ENCODE measurements around the gene NRXN3.

NRXN3 gene

DNA sequence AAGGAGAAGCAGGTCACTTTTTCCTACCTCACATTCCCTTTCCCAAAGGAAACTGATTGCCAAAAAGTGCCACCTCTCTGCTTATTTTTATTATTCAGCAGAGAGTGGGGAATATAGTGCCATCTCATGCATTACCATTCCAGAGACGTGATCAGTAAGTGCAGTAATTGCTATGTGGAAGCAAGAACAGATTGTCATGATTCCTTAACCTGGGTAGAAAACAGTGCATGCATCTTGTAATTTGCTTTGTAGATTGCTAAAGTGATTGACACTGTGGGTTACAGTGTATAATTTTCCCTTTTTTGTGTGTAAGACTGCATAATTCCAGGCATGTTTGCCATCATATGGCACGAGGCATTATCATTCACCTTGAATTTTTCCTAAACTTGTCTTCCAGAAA is 1708.6 kb downstream of the NRXN3 start:
- no peak for DNase-seq

DNA sequence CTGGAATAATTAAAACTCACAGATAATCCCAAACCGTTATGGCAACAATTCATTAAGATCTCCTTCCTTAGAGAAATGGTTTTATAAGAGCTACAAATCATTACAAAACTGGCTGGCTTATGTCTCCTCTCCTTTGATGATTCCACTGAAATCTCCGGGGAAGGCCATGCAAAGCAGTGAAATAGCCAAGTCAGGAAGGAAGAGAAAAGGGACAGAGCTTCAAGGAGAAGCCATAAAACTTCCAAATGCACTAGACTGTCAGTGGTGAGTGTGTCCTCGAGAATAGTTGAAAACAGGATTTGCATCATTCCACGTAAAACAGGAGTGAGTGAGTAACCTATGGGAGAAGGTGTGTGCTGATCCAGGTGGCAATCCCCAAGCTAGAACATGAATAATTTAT is 1711.1 kb downstream of the NRXN3 start:
- no peak for DNase-seq

DNA sequence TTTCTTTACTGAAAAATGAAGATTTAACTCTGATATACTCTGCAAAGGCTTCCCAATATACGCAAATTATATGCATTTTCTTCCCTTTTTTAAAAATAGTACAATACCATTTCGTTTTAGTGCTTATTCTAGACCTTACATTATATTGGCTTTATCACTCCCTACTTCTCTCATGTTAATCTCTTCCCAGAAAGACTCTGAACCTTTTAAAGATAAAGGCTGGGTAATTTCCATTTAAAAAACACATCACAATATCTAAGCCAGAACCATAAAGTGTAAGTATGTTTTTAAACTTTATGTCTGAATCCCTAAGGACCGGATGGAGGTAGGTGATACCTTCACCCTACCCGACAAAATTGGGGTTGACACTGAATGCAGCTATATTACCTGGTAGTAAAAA is 1720.4 kb downstream of the NRXN3 start:
- no peak for DNase-seq

DNA sequence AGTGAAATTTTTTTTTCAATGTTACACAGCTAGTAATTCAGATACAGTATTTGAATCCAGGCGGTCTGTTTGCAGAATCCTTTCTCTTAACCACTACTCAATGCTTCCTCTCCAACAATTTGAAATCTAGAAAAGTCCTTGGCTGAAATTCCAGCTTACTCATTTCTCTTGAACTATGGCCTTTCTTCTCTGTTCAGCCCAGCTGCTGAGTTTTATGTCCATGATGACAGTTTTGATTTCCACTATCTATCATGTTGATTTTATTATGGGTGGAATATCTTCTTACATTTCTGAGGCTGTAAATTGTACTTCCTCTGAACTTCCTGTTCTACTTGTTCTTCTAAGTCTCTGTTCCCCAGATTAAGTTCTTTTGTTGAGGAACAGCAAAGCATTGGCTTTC is 1725.8 kb downstream of the NRXN3 start:
- DNase-seq = no peak

DNA sequence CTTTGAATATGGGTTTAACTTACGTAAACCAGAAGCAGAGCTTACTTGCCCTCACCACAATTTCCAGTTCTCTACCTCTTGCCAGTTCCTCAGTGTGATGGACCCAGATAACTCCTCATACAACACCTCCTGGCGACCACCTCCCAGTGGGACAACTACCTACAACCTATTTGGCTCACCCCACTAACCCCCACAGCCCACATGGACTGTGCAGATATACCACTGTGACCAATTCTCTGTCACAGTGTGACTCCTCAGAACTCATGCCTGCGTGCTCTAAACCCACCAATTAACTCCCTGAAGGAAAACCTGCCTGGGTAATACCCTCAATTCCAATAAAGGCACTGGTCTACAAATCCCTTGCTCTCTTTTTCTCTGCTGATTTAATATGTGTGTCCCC is 1729.4 kb downstream of the NRXN3 start:
- peak; percentile 6 to 71 for DNase-seq

DNA sequence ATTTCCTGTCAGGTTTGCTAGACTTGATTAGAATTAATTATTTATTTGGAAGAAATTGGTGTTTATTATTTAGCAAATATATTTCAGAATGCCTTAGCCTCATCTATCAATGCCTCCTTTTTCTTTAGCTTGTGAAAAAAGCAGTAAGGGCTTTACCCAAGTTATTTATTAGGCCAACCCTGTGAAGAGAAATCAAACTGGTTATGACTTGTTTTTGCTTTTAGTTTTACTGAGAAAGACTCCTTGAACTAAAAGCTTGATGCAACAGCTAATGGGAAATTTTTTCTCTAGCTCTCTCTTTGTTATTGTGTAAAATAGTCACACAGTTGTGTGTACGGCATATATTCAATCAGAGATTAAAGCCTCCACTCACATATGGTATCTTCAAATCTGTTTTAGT is 1734.3 kb downstream of the NRXN3 start:
- DNase-seq = no peak

DNA sequence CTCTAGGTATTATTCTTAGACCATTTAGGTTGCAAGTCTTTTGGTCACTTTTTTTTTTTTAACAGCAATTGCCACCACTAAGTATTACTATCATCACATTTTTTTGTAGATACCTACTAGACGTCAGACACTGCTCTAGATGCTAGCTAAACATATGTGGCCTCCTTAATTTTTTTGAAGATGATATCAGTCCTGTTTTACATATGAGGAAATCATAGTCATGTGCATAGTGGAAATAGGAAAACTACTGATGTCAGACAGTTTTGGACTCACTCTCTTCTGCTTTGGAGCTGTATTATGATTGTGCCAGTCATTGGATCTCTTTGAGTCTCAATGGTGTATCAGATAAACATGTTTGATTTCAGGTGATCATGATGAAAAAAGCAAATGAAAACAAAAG is 1736.8 kb downstream of the NRXN3 start:
- DNase-seq = no peak

DNA sequence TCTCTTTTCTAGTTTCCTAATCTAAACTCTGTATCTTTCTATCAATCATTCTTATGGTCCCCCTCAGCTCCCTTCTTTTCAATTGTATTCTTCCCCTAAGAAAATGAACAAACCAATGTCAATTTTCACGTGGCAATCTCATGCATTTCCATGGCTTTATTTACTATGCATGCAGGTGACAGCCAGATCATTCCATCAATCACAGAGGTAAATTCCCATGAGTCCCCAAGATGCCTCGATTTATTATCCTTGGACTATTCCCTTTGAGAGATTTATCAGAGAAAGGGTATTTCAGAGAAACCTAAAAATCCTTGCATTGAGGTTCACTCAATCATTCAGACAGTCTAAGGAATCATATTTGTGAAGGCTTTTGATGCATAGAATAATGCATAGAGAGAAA is 1739.9 kb downstream of the NRXN3 start:
- no peak for DNase-seq

DNA sequence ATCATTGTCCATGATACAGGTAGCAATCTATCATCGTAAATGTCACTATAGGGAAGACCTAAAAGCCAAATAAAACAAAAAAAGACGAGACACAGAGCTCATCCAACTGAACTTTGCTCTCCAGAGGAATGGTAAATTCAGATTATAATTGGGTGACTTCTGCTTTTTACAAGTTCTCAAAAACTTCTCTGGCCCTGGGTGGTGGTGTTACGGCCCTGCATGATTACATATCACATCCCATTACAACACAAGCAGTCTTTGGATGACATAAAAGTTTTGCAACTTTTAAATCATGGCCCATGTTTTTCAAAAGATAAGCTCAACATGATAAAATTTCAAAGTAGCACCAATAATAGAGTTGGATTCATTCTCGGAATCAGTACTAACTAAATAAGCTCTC is 1741.6 kb downstream of the NRXN3 start:
- no peak for DNase-seq

DNA sequence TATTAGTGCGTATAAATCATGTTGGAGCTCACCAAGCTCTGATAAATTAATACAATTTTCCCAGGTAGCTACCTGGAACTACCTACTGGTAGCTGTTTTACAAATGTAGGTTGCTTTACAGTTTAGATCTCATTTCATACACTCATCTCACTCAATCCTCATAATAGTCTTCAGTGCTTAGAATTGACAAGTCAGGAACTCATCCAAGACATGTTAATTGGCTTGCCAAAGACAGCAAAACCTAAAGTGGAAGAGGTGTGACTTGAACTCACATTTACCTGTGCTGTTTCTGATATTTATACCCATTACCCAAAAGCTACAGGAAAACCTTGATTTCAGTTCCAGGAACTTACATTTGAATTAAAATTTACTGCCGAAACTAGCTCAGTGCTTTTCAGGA is 1744.4 kb downstream of the NRXN3 start:
- no peak for DNase-seq

DNA sequence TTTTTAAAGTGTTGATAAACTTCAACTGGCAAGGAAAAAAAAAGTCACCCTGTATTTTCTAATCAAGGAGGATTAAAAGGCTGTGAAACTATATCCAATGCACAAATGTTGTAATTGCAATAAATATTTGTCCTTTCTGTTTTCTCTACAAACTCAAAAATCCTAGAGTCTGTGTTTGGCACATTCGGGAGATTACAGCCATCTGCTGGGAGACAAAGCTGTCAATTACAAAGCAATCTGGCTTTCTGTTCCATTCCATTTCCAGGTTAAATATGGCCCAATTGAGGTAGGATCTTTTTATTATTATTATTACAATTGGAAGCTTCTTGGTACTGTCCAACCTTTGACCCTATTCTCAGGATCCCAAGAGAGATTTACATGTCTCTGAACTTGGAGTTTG is 1745.2 kb downstream of the NRXN3 start:
- no peak for DNase-seq

DNA sequence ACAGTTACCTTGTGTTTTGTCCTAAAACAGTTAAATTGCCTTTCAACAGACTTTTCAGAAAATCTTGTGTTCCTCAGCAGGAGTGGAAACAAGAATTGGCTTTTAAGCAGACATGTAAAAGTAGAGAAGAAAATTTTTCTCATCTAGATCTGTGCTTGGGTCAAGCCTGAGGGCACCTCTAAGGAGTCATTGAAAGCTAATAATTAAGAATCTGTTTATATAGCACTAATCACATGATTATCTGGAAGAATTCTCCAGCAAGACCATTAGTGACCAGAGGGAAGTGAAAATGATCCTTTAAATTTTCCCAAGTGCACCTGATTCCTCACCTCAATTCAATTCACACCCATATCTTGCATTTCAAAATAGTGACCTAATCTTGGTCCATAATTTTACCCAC is 1746.1 kb downstream of the NRXN3 start:
- DNase-seq = no peak

DNA sequence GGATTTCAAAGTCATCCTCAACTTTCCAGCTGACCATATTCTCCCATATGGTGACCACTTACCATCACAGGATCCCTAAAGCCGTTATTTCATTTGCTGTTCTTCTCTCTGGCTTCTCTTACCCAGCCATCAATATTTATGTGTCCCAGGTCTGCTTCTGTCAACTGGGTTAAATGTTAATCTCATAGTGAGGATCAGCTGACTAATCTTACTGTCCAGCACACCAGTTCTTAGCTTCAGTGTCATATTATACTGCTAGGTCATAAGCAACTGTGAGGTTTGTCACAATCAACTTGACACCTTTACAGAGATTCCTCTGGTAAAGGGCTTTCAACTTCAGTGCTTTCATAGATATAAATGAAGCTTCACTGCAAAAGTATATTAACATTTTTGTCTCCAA is 1746.7 kb downstream of the NRXN3 start:
- DNase-seq = no peak
